Activated naive CD8-positive, alpha-beta T cell (primary cell): ENCODE measurements around the gene CD19.
"Not testable (repeated sequence)": the region's sequence is repeated elsewhere in the genome, so short reads cannot be mapped to it uniquely, and the experiment has no call there.

Source experiments
- H3K27ac Mint-ChIP-seq: one replicate; pipeline ENCODE4 v1.8.0; 2021; ENCODE audit warnings: mixed read lengths
- H3K27me3 Mint-ChIP-seq: one replicate; pipeline ENCODE4 v1.8.0; 2021; ENCODE audit warnings: mixed read lengths
- H3K36me3 Mint-ChIP-seq: one replicate; pipeline ENCODE4 v1.8.0; 2021; ENCODE audit warnings: mixed read lengths
- H3K4me1 Mint-ChIP-seq: one replicate; pipeline ENCODE4 v1.8.0; 2021; ENCODE audit warnings: low read depth, mixed read lengths
- H3K4me3 Mint-ChIP-seq: one replicate; pipeline ENCODE4 v1.8.0; 2021; ENCODE audit warnings: mild to moderate bottlenecking, mixed read lengths
- H3K9me3 Mint-ChIP-seq: one replicate; pipeline ENCODE4 v1.8.0; 2021; ENCODE audit warnings: low read depth, mixed read lengths

CD19 gene

DNA sequence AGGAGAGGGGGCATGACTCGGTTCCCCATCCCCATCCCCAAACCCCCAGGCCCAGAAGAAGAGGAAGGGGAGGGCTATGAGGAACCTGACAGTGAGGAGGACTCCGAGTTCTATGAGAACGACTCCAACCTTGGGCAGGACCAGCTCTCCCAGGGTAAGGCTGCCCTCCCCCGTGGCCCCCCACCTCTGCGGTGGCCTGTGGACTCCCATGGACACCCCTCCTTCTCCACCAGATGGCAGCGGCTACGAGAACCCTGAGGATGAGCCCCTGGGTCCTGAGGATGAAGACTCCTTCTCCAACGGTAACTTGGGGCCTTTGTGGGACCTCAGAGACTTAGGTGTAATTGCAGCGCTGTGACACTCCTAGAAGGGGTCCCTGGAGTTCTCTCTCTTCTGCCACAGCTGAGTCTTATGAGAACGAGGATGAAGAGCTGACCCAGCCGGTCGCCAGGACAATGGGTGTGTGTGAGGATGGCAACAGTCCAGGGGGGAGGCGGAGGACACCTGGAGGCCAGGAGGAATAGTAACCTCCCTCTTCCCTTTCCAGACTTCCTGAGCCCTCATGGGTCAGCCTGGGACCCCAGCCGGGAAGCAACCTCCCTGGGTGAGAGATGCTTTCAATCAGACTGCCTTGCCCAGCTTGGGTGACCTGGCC lies 5.6 kb downstream of the CD19 start:
- peaks cover 13% of the 10 kb centered on the region for H3K4me1 Mint-ChIP-seq
- H3K27me3 Mint-ChIP-seq, result no peaks in the 10 kb centered on the region
- no peak overlapping the region for H3K27ac Mint-ChIP-seq
- H3K4me3 Mint-ChIP-seq, result no peak overlapping the region
- no peaks in the 10 kb centered on the region for H3K9me3 Mint-ChIP-seq
- peaks cover 2% of the 10 kb centered on the region for H3K36me3 Mint-ChIP-seq

DNA sequence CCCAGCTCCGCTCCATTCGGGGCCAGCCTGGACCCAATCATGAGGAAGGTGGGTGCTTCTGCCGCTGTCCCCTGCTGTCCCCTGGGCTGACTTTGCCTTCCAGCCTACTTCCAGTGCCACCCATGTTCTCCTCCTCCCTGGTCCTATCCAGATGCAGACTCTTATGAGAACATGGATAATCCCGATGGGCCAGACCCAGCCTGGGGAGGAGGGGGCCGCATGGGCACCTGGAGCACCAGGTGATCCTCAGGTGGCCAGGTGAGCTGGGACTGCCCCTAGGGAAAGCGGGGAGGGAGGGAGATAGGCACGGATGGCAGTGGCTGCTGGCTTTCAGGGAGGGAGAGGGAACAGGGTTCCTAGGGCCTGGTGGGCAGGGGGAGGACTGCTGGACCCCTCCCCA lies 7.0 kb downstream of the CD19 start:
- no peaks in the 10 kb centered on the region for H3K9me3 Mint-ChIP-seq
- H3K36me3 Mint-ChIP-seq, result peaks cover 2% of the 10 kb centered on the region
- no peak overlapping the region for H3K27ac Mint-ChIP-seq
- H3K4me1 Mint-ChIP-seq, result peaks cover 13% of the 10 kb centered on the region
- H3K4me3 Mint-ChIP-seq, result no peak overlapping the region
- no peaks in the 10 kb centered on the region for H3K27me3 Mint-ChIP-seq

DNA sequence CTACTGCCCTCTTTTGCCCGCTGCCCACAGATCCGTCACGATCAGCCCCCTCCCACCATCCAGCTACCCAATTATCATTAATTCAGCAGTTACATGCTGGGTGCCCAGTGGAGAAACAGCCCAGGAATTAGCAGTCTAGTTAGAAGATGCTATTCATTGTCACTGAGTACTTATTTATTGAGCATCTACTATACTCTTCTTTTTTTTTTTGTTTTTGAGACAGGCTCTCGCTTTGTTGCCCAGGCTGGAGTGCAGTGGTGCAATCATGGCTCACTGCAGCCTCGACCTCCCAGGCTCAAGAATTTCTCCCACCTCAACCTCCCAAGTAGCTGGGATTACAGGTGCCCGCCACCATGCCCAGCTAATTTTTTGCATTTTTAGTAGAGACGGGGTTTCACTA lies 8.1 kb downstream of the CD19 start:
- H3K9me3 Mint-ChIP-seq, H3K27ac Mint-ChIP-seq, H3K36me3 Mint-ChIP-seq, H3K4me3 Mint-ChIP-seq, H3K27me3 Mint-ChIP-seq: not testable (repeated sequence)
- H3K4me1 Mint-ChIP-seq, result peaks cover 13% of the 10 kb centered on the region

DNA sequence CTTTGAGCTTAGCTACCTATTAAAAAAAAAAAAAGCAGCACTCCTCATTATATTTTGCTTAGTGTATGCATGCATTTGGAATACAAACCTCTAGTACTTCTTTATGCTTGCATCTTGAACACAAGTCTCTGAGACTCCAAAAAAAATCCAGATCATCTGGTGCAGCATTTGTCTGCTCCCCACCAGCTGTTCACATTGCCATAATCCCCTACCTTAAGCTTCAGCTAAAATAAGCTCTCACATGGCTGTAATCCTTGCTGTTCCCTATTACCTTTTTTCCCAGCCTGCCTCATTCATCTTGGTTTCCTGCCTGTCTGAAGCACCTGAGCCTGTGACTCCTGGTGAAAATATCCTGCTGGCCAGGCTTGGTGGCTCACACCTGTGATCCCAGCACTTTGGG lies 11.5 kb downstream of the CD19 start:
- no peak overlapping the region for H3K4me3 Mint-ChIP-seq

DNA sequence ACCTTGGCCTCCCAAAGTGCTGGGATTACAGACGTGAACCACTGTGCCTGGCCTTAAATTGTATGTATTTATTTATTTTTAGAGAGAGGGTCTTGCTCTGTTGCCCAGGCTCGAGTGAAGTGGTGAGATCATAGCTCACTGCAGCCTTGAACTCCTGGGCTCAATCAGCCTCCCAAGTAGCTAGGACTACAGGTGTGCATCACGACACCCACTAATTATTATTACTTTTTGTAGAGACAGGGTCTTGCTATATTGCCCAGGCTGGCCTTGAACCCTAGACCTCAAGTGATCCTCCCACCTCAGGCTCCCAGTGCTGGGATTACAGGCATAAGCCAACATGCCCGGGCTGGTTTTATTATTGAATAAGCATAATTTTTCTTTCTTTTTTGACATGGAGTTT lies 14.9 kb downstream of the CD19 start:
- no peak overlapping the region for H3K27ac Mint-ChIP-seq

More for the DNA sequence above, 11.5 kb downstream of the CD19 start:
- Mint-ChIP-seq H3K27ac (no peak overlapping the region), H3K27me3 (no peaks in the 10 kb centered on the region), H3K4me1 (peaks cover 8% of the 10 kb centered on the region), H3K36me3 (no peaks in the 10 kb centered on the region), H3K9me3 (no peaks in the 10 kb centered on the region)

DNA sequence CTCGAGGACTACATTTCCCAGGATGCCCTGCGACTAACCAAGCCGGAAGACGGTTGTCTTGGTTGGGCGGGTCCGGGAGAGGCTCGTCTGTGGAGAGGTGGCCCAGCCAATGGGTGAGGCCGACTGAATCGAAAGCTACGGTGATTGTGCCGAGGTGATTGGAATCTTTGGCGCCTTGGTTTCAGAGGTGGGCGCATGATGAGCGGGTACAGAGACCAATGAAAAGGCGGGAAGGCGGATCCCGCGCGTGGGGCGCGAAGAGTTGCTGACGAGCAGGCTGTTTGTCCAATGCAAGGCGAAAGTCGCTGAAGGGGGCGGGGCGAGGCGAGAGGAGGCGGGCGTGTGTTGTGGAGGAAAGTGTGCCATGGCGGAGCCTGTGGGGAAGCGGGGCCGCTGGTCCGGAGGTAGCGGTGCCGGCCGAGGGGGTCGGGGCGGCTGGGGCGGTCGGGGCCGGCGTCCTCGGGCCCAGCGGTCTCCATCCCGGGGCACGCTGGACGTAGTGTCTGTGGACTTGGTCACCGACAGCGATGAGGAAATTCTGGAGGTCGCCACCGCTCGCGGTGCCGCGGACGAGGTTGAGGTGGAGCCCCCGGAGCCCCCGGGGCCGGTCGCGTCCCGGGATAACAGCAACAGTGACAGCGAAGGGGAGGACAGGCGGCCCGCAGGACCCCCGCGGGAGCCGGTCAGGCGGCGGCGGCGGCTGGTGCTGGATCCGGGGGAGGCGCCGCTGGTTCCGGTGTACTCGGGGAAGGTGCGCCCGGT lies 19.1 kb downstream of the CD19 start, which contains the start of gene NFATC2IP:
NFATC2IP (plus strand) TSS at position 290 of the 762 bp plus-strand sequence; CDS start at position 365, 75 bp downstream.
- Mint-ChIP-seq H3K36me3 (no peaks in the 10 kb centered on the region), H3K9me3 (no peaks in the 10 kb centered on the region), H3K27me3 (no peaks in the 10 kb centered on the region), H3K4me3 (peak within 1 kb of the TSS; percentile 95), H3K4me1 (peaks cover 29% of the 10 kb centered on the region), H3K27ac (peak within 1 kb of the TSS; percentile 97)

More for the DNA sequence above, 14.9 kb downstream of the CD19 start:
- Mint-ChIP-seq H3K4me3 (no peak overlapping the region), H3K4me1 (peaks cover 17% of the 10 kb centered on the region), H3K27me3 (no peaks in the 10 kb centered on the region), H3K36me3 (no peaks in the 10 kb centered on the region), H3K9me3 (no peaks in the 10 kb centered on the region)

DNA sequence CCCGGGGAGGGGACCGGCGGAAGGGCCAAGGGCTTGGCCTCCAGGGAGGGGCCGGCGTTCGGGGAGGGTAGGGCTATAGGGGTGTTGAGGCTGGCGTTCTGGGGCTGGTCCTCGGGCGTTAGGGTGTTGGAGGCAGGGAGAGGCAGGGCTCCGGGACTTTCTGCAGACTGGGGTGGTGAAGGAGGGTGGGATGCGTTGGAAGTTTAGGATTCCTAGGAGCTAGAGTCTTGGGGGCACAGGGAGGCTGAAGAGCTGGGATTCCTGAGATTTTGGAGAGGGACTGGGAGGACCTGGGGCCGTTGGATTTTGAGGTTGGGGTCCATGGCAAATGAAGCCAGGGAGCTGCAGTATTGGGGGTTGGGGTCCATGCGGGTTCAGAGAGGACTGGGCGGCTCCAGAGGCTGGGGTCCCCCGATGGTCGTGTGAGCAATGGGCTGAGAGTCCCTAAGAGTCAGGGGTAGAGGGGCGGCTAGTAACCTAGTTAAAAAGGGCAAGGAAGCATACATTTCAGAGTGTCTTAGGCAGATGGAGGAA lies 19.7 kb downstream of the CD19 start:
- Mint-ChIP-seq H3K4me3 (peak overlapping the region; percentile 95), H3K27me3 (no peaks in the 10 kb centered on the region), H3K36me3 (peaks cover 2% of the 10 kb centered on the region)

DNA sequence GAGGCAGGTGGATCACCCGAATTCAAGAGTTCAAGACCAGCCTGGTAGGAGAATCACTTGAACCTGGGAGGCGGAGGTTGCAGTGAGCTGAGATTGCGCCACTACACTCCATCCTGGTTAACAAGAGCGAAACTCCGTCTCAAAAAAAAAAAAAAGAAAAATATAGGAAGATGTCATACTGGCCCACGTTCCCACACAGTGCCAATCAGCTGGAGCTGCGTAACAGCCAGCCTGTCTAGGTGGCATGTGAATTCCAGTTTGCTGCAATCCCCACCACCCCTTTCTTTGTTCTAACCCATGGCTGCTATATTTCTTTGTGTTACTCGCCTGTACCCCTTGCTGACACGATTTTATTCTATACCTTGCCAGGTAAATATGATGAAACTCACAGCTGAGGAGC lies 26.4 kb downstream of the CD19 start:
- Mint-ChIP-seq H3K4me3 (no peak overlapping the region), H3K27ac (no peak overlapping the region), H3K9me3 (no peaks in the 10 kb centered on the region), H3K36me3 (peaks cover 3% of the 10 kb centered on the region), H3K4me1 (peaks cover 7% of the 10 kb centered on the region), H3K27me3 (no peaks in the 10 kb centered on the region)

More for the DNA sequence above, 19.7 kb downstream of the CD19 start:
- H3K27ac Mint-ChIP-seq, result peak overlapping the region; percentile 83
- peaks cover 28% of the 10 kb centered on the region for H3K4me1 Mint-ChIP-seq
- H3K9me3 Mint-ChIP-seq, result no peaks in the 10 kb centered on the region

DNA sequence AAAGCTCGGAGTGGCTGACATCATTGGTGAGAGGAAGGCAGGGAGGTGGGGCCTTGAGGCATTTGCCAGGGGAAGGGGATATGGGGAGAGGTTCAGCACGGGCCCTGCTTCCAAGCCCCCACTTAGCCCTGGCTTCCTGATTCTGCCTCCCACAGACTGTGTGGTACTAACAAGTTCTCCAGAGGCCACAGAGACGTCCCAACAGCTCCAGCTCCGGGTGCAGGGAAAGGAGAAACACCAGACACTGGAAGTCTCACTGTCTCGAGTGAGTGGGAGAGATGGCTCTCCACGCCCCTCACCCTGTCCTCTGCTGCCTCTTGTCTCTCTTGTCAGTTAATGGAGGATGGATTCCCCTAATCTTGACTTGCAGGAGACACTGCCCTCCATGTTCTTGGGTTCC lies 27.1 kb downstream of the CD19 start:
- Mint-ChIP-seq H3K36me3 (peaks cover 3% of the 10 kb centered on the region), H3K4me3 (no peak overlapping the region), H3K27ac (no peak overlapping the region), H3K9me3 (no peaks in the 10 kb centered on the region), H3K4me1 (peaks cover 4% of the 10 kb centered on the region), H3K27me3 (no peaks in the 10 kb centered on the region)

DNA sequence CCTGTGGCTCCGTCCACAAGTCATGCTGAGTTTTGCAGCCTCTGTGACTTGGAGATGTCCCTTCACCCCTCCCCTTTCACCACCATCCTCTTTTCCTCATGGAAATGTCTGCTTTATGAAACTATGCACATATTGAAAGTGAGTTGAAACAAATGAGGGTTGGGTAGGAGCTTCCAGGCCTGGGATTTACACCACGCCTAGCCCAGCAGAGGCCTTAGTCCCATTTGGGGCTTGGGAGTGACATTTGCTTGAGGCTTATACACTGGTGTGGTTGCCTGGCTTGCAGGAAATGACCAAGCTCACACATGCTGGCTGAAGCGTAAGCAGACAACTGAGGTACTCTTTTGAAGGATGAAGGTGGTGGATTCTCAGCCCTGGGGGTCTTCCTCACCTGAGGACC lies 32.3 kb downstream of the CD19 start:
- H3K27ac Mint-ChIP-seq, result no peak overlapping the region
- no peaks in the 10 kb centered on the region for H3K4me1 Mint-ChIP-seq
- no peaks in the 10 kb centered on the region for H3K36me3 Mint-ChIP-seq
- H3K4me3 Mint-ChIP-seq, result no peak overlapping the region
- no peaks in the 10 kb centered on the region for H3K27me3 Mint-ChIP-seq
- H3K9me3 Mint-ChIP-seq, result no peaks in the 10 kb centered on the region

DNA sequence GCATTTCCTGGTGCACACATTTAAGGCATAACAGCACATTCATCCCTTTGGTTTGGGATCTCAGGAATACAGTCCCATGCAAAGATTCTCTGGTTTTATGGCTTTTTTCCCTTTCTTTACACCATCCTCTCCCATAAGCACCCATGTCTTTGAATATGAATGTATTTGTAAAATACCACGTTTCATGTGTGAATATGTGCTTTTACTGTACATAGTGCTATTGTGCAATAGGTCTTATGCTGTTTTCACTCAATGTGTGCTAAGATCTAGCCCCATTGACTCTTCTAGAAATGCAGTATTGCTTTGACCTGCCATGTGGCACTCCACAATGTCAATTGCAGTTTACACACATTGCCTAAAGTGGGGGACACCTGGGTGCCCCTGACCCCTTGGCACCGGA lies 32.7 kb downstream of the CD19 start:
- Mint-ChIP-seq H3K27me3 (no peaks in the 10 kb centered on the region), H3K4me3 (no peak overlapping the region), H3K4me1 (no peaks in the 10 kb centered on the region), H3K9me3 (no peaks in the 10 kb centered on the region), H3K27ac (no peak overlapping the region), H3K36me3 (no peaks in the 10 kb centered on the region)

DNA sequence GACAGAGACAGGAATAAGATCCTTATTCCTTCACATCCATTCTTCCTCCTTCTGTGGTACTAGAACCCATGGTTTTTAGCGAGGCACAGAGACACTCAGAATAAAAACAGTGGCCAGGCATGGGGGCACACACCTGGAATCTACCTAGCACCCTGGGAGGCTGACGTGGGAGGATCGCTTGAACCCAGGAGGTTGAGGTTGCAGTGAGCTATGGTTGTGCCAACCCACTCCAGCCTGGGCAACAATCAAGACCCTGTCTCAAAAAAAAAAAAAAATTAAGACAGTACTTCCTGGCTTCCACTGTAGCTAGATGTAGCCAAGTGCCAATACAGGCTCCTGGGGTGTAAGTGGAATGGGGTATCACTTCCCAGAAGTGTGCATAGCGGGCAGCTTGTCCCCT lies 35.4 kb downstream of the CD19 start:
- Mint-ChIP-seq H3K4me1 (no peaks in the 10 kb centered on the region), H3K9me3 (no peaks in the 10 kb centered on the region), H3K27me3 (no peaks in the 10 kb centered on the region), H3K27ac (no peak overlapping the region), H3K4me3 (no peak overlapping the region), H3K36me3 (no peaks in the 10 kb centered on the region)

DNA sequence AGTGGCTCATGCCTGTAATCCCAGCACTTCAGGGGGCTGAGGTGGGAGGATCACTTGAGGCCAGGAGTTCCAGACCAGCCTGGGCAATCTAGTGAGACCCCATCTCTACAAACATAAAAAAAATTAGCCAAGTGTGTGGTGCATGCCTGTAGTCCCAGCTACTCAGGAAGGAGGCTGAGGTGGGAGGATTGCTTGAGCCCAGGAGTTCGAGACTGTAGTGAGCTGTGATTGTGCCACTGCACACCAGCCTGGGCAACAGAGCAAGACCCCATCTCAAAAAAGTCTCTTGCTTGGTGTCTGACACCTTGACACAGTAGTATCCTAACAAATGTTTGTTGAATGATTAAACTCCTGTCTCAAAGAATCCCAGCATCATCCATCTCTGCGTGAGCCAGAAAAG lies 37.9 kb downstream of the CD19 start:
- H3K36me3 Mint-ChIP-seq, H3K27ac Mint-ChIP-seq, H3K4me1 Mint-ChIP-seq, H3K9me3 Mint-ChIP-seq, H3K27me3 Mint-ChIP-seq, H3K4me3 Mint-ChIP-seq: not testable (repeated sequence)

DNA sequence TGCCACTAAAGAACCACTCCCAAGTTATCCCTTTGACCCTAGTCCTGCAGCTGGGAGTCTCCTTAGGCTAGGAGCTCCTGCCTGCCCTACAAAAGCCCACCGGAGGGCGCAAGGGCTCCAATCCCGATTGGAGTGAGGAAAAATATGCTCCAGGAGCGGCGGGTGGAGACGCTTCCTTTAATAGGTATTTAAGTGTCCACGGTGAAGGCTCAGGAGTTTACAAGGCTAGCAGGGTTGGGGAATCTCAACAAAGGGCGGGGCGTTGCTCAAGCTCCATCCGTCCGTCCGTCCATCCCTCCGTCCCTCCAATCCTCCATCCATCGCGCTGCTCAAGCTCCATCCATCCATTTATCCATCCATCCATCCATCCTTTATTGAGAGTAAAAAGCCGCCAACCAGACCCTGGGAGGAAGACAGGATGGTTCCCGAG lies 42.3 kb downstream of the CD19 start:
- H3K9me3 Mint-ChIP-seq, result no peaks in the 10 kb centered on the region
- peaks cover 5% of the 10 kb centered on the region for H3K36me3 Mint-ChIP-seq
- H3K27me3 Mint-ChIP-seq, result no peaks in the 10 kb centered on the region
- H3K27ac Mint-ChIP-seq, result peak overlapping the region; percentile 96
- peak overlapping the region; percentile 94 for H3K4me3 Mint-ChIP-seq
- peaks cover 31% of the 10 kb centered on the region for H3K4me1 Mint-ChIP-seq

DNA sequence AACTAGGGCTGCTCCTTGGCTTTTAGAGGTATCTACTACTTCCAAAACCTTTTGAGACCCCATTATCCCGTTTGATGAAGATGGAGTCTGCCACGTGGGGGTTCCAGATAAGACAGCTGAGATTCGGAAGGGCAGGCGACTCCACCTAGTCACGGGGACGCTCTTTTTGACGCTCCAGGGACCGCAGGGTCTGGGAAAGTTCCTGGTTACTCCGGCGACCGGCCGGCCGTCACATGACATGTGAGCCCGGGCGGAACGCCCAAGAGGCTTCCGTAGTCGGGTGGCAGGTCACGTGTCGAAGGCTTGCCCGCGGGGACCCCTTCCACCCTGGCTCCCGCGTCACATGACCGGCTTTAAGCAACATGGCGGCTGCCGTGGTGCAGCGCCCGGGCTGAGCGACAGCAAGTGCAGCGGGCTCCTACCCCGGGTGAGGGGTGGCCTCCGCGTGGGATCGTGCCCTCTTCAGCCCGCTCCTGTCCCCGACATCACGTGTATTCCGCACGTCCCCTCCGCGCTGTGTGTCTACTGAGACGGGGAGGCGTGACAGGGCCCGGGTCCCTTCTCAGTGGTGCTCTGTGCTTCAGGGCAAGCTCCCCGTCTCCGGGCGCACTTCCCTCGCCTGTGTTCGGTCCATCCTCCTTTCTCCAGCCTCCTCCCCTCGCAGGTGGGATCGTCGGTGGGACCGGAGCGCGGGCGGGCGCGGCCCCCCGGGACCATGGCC lies 42.8 kb downstream of the CD19 start, which contains the start of gene SPNS1:
SPNS1 (plus strand) TSS at position 342 of the 721 bp plus-strand sequence; CDS start at position 716, 374 bp downstream.
- Mint-ChIP-seq H3K27me3 (no peaks in the 10 kb centered on the region), H3K9me3 (no peaks in the 10 kb centered on the region), H3K4me3 (peak within 1 kb of the TSS; percentile 94), H3K4me1 (peaks cover 31% of the 10 kb centered on the region), H3K36me3 (peaks cover 5% of the 10 kb centered on the region), H3K27ac (peak within 1 kb of the TSS; percentile 96)
